ENCODE data around the gene STX18. TPM values are rescaled to one million over a fixed set of nuclear protein-coding genes. Genes with fewer than 3 reads are reported as not detected.
"Not testable (repeated sequence)": the region's sequence is repeated elsewhere in the genome, so short reads cannot be mapped to it uniquely, and the experiment has no call there.

Gene STX18
- total RNA-seq, 4 donors from 2014 or later: 23.8 to 42.1 (median 27.2) TPM

DNA sequence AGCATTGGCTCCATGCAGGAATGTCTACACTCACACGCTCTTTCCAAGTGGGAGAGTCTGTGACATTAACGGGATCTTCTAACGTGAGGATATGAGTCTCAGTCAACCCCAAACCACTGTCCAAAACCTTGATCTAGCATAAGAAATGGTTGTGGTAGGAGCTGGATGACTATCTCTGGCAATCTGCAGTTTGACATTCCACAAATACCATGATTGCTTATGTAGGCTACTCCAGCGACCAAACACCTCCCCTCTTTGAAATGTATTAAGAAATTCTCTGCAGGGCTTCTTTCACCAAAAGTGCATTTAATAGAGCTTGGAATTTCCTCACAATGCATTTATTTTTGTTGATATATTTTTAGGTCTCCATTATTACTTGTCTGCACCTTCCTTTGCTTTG lies 14.1 kb upstream of the STX18 start:
- Histone ChIP-seq H3K27ac (no peak overlapping the region), H3K36me3 (no peaks in the 10 kb centered on the region), H3K4me3 (replicated peaks in 1 of 3) (no peak overlapping the region), H3K4me1 (no peaks in the 10 kb centered on the region), H3K27me3 (no peaks in the 10 kb centered on the region), H3K9me3 (no peaks in the 10 kb centered on the region)
- intact Hi-C loops (cut with DNase I): no loop called here
- TF ChIP-seq POLR2A (IDR thresholded peaks at IDR 0.05): no peak
- no peak for TF ChIP-seq CTCF (IDR thresholded peaks at IDR 0.05)
- WGBS, 2 donors: 77 to 83% methylated on average over 4 of the region's 4 CpGs
- no peak for DNase-seq

DNA sequence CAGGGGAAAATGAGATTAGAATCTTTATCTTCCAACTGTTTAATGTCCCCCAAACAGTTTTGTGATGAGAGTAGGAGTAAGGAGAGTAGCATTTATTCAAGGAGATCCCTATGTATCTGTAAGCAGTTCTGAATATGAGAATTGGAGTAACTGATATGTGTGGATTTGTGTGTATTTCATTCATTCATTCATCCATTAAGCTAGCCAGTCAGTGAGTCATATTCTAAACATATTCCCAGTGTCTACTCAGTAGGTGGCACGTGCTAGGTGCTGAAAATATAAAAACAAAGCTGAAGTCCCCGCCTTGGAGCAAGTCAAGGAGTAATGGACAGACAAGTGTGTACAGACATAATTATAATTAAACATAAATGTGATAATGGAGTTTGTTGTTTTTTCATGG lies 12.4 kb upstream of the STX18 start:
- Histone ChIP-seq H3K4me1 (no peaks in the 10 kb centered on the region), H3K27me3 (no peaks in the 10 kb centered on the region), H3K36me3 (no peaks in the 10 kb centered on the region), H3K9me3 (no peaks in the 10 kb centered on the region), H3K27ac (no peak overlapping the region), H3K4me3 (replicated peaks in 1 of 3) (no peak overlapping the region)
- TF ChIP-seq POLR2A (IDR thresholded peaks at IDR 0.05) (no peak), CTCF (IDR thresholded peaks at IDR 0.05) (no peak)
- DNase-seq: no peak
- intact Hi-C loops (cut with DNase I): no loop called here
- WGBS, 2 donors: 98 to 99% methylated on average over 2 of the region's 2 CpGs

GRCh38 chr4:4552042-4552441 lies 10.2 kb upstream of the STX18 start:
- H3K9me3 ChIP-seq; H3K36me3 ChIP-seq; intact Hi-C loops (cut with DNase I); H3K4me3 ChIP-seq (replicated peaks in 1 of 3); H3K27ac ChIP-seq; H3K4me1 ChIP-seq; DNase-seq; H3K27me3 ChIP-seq: not testable (repeated sequence)
- 96 to 97% methylated on average over 5 of the region's 5 CpGs for WGBS, 2 donors

GRCh38 chr4:4550161-4550560 lies 8.3 kb upstream of the STX18 start:
- H3K27ac ChIP-seq; intact Hi-C loops (cut with DNase I); H3K27me3 ChIP-seq; H3K4me1 ChIP-seq; H3K4me3 ChIP-seq (replicated peaks in 1 of 3); DNase-seq; H3K9me3 ChIP-seq; H3K36me3 ChIP-seq: not testable (repeated sequence)
- WGBS, 2 donors: 81 to 95% methylated on average over 4 of the region's 4 CpGs

DNA sequence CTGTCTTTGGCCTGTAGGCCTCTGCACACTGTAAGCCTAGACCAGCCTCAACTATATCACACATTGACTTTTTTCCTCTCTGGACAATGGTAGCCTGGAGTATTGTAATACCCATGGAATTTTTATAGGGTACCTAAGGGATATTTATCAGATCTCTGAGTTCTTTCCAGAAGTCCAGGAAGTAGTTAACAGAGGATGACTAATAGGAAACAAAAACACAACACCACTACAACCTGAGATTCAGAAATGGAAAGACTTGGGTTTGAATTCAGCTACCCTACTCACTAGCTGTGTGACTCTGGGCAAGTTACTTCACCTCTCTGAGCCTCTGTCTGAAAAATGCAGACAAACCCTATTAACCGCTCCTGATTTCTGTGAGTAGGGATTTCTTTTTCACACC lies 7.7 kb upstream of the STX18 start:
- Histone ChIP-seq H3K9me3 (no peaks in the 10 kb centered on the region), H3K4me3 (replicated peaks in 1 of 3) (no peak overlapping the region), H3K27me3 (no peaks in the 10 kb centered on the region), H3K36me3 (no peaks in the 10 kb centered on the region), H3K27ac (no peak overlapping the region), H3K4me1 (no peaks in the 10 kb centered on the region)
- intact Hi-C loops (cut with DNase I): no loop called here
- 95 to 97% methylated on average over 1 of the region's 1 CpG for WGBS, 2 donors
- no peak for TF ChIP-seq POLR2A (IDR thresholded peaks at IDR 0.05)
- DNase-seq: no peak

- peak overlapping the region in 2 of 3 donors; percentile 75 to 95 for H3K4me3 ChIP-seq (replicated peaks in 1 of 3)
- TF ChIP-seq POLR2A (IDR thresholded peaks at IDR 0.05) (no peak), CTCF (IDR thresholded peaks at IDR 0.05) (no peak)
- H3K9me3 ChIP-seq: no peaks in the 10 kb centered on the region
- H3K4me1 ChIP-seq: peaks cover 8 to 23% of the 10 kb centered on the region in 2 donors
- H3K27ac ChIP-seq: no peak overlapping the region
- DNase-seq: no peak
- H3K36me3 ChIP-seq: no peaks in the 10 kb centered on the region
- intact Hi-C loops (cut with DNase I): no loop called here
- H3K27me3 ChIP-seq: no peaks in the 10 kb centered on the region
- WGBS, 2 donors: 16 to 19% methylated on average over 12 of the region's 12 CpGs
Observed at GRCh38 chr4:4542774-4543485, 1.1 kb upstream of the STX18 start.

All from thyroid gland (tissue), 4 donors.